NB4 (cell line): ENCODE results near the gene MYO9B.

ENCODE experiments used
- POLR2A ChIP-seq: IDR thresholded peaks from 2 replicates; pipeline ENCODE4 v1.6.1; 2011; ENCODE audit warnings: mild to moderate bottlenecking; ENCODE audit not compliant: insufficient read length; ENCODE audit errors: extremely low read depth
- TF ChIP-seq, protein P1 (sequence below): IDR thresholded peaks from one replicate; pipeline ENCODE4 v1.5.1; 2012; ENCODE audit warnings: low read depth, low read length

DNA sequence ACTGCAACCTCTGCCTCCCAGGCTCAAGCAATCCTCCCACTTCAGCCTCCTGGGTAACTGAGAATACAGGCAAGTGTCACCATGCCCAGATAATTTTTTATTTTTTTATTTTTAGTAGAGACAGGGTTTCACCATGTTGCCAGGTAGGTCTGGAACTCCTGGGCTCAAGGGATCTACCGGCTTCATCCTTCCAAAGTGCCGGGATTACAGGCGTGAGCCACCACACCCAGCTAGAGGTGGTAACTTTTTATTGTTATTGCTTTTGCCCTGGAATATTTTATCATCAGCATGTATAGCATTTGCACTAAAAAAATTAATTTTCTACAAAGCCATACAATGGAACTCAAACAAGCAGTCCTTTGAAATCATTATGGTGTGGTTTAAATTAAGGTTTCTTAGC lies 14.4 kb upstream of the MYO9B start:
- TF ChIP-seq, protein P1, sequence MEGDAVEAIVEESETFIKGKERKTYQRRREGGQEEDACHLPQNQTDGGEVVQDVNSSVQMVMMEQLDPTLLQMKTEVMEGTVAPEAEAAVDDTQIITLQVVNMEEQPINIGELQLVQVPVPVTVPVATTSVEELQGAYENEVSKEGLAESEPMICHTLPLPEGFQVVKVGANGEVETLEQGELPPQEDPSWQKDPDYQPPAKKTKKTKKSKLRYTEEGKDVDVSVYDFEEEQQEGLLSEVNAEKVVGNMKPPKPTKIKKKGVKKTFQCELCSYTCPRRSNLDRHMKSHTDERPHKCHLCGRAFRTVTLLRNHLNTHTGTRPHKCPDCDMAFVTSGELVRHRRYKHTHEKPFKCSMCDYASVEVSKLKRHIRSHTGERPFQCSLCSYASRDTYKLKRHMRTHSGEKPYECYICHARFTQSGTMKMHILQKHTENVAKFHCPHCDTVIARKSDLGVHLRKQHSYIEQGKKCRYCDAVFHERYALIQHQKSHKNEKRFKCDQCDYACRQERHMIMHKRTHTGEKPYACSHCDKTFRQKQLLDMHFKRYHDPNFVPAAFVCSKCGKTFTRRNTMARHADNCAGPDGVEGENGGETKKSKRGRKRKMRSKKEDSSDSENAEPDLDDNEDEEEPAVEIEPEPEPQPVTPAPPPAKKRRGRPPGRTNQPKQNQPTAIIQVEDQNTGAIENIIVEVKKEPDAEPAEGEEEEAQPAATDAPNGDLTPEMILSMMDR, result no peak
- TF ChIP-seq POLR2A, result no peak
